ENCODE data around the gene PLCH1. TPM values are rescaled to one million over a fixed set of nuclear protein-coding genes. Genes with fewer than 3 reads are reported as not detected.
A peak's percentile ranks its signal among the peaks of the same experiment; 100 is the strongest.

Gene PLCH1
- total RNA-seq, 1 experiment from 2014 or later = 3.8 TPM

GRCh38 chr3:155585384-155585783 is 159.5 kb downstream of the PLCH1 start:
- intact Hi-C loops (cut with micrococcal nuclease) = no loop called here
- Histone ChIP-seq H2AFZ (ENCODE audit: low read depth, low read length, poor library complexity, severe bottlenecking) (no peak overlapping the region), H3K9me2 (ENCODE audit: insufficient read depth) (no peaks in the 10 kb centered on the region), H3K4me2 (ENCODE audit: low read length) (peak overlapping the region; percentile 32; the same call in 1 of the 2 replicates), H3K27ac (ENCODE audit: low read depth, low read length) (no peak overlapping the region), H3K9ac (ENCODE audit: low read length) (no peak overlapping the region), H3K79me2 (ENCODE audit: insufficient read depth, low read length) (no peaks in the 10 kb centered on the region), H4K20me1 (ENCODE audit: insufficient read depth) (no peaks in the 10 kb centered on the region), H3K4me3 (replicated peaks in 1 of 2; ENCODE audit: low read depth in 1 of 2, low read length in 2 of 2) (no peak overlapping the region), H3K27me3 (ENCODE audit: insufficient read depth, low read length) (no peaks in the 10 kb centered on the region), H3K4me1 (ENCODE audit: control insufficient read depth in 1 of 2, insufficient read depth in 2 of 2, low read length in 2 of 2) (peaks cover 7 to 11% of the 10 kb centered on the region in 2 experiments; a peak in 3 of 4 replicates), H3K36me3 (ENCODE audit: control insufficient read depth in 1 of 2, insufficient read depth in 2 of 2, low read length in 2 of 2) (no peaks in the 10 kb centered on the region), H3K9me3 (ENCODE audit: control insufficient read depth in 1 of 2, insufficient read depth in 1 of 2, low read depth in 1 of 2, low read length in 2 of 2) (no peaks in the 10 kb centered on the region)
- BruUV-seq (replicated peaks) = no TSS peak
- no peak; the same call in 1 of the 2 replicates for TF ChIP-seq JUND (IDR thresholded peaks at IDR 0.05)
- no peak for TF ChIP-seq MAX (IDR thresholded peaks at IDR 0.05)
- TF ChIP-seq SP1 (IDR thresholded peaks at IDR 0.05; ENCODE audit: low read depth) = no peak
- TF ChIP-seq RAD21 (IDR thresholded peaks at IDR 0.05; ENCODE audit: low read depth) = no peak
- TF ChIP-seq, protein P1, sequence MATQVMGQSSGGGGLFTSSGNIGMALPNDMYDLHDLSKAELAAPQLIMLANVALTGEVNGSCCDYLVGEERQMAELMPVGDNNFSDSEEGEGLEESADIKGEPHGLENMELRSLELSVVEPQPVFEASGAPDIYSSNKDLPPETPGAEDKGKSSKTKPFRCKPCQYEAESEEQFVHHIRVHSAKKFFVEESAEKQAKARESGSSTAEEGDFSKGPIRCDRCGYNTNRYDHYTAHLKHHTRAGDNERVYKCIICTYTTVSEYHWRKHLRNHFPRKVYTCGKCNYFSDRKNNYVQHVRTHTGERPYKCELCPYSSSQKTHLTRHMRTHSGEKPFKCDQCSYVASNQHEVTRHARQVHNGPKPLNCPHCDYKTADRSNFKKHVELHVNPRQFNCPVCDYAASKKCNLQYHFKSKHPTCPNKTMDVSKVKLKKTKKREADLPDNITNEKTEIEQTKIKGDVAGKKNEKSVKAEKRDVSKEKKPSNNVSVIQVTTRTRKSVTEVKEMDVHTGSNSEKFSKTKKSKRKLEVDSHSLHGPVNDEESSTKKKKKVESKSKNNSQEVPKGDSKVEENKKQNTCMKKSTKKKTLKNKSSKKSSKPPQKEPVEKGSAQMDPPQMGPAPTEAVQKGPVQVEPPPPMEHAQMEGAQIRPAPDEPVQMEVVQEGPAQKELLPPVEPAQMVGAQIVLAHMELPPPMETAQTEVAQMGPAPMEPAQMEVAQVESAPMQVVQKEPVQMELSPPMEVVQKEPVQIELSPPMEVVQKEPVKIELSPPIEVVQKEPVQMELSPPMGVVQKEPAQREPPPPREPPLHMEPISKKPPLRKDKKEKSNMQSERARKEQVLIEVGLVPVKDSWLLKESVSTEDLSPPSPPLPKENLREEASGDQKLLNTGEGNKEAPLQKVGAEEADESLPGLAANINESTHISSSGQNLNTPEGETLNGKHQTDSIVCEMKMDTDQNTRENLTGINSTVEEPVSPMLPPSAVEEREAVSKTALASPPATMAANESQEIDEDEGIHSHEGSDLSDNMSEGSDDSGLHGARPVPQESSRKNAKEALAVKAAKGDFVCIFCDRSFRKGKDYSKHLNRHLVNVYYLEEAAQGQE (IDR thresholded peaks at IDR 0.05; ENCODE audit: low read depth) = no peak
- TF ChIP-seq POLR2A (IDR thresholded peaks at IDR 0.05; ENCODE audit: borderline replicate concordance, extremely low read depth, insufficient read depth, insufficient read length) = no peak
- no peak for TF ChIP-seq ATF3 (IDR thresholded peaks at IDR 0.05)
- no peak for TF ChIP-seq SIN3A (IDR thresholded peaks at IDR 0.05; ENCODE audit: low read depth)
- TF ChIP-seq SRF (IDR thresholded peaks at IDR 0.05; ENCODE audit: low read depth) = no peak
- TF ChIP-seq ZFX (IDR thresholded peaks at IDR 0.05) = no peak
- TF ChIP-seq ELF1 (IDR thresholded peaks at IDR 0.05; ENCODE audit: borderline replicate concordance, low read depth) = no peak
- TF ChIP-seq POLR2AphosphoS5 (IDR thresholded peaks at IDR 0.05; ENCODE audit: low read depth, low read length) = no peak
- TF ChIP-seq TCF7L2 (IDR thresholded peaks at IDR 0.05; ENCODE audit: borderline replicate concordance, extremely low read depth, insufficient read depth, insufficient read length) = no peak
- TF ChIP-seq FOSL1 (IDR thresholded peaks at IDR 0.05; ENCODE audit: low read depth) = no peak
- POLR2A ChIA-PET = no interaction called here
- peak; percentile 7 for DNase-seq (ENCODE audit: low read depth, low spot score)
- peak; percentile 72; the same call in 1 of the 2 replicates for ATAC-seq
- CTCF ChIA-PET = no interaction called here
- RAD21 ChIA-PET (ENCODE audit: low non-redundant PET in 1 of 2, low total read pairs in 2 of 2, uncharacterized antibody in 2 of 2, unreplicated experiment in 2 of 2) = no interaction called here
